HG02798 (cell line): ENCODE measurements around the gene PRIM1.
"Not testable (repeated sequence)": the region's sequence is repeated elsewhere in the genome, so short reads cannot be mapped to it uniquely, and the experiment has no call there.

Source experiments
- ATAC-seq: cut with Tn5 transposase; IDR thresholded peaks from one replicate; pipeline ENCODE4 v1.9.1; 2021; ENCODE audit warnings: mild to moderate bottlenecking; ENCODE audit not compliant: unreplicated experiment, poor library complexity

The PRIM1 gene

GRCh38 chr12:56763753-56764657 lies 11.9 kb upstream of the PRIM1 start:
- no peak for ATAC-seq

DNA sequence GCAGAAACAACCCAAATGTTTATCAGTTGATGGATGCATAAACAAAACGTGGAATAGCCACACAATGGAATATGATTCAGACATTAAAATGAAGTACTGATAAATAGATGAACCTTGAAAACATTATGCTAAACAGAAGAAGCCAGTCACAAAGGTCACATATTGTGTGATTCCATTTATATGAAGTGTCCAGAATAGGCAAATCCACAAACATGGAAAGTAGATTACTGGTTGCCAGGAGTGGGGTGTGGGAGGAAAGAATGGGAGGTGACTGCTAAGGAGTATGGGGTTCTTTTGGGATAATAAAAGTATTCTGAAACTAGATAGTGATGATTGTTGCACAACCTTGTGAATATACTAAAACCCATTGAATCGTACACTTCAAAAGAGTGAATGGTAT lies 9.7 kb upstream of the PRIM1 start:
- no peak for ATAC-seq

DNA sequence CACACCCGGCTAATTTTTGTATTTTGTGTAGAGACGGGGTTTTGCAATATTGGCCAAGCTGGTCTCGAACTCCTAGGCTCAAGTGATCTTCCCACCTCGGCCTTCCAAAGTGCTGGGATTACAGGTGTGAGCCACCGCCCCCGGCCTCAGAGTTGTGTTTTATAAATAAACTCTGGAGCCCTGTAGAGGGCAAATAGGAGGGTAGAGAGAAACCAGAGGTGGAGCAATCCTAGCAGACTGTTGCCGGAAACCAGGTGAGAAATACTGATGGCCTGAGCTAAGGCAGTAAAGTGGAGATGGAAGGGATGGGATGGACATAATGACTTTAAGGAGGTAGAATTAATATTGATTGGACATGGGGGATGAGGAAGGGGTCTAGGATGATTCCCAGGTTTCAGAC lies 8.3 kb upstream of the PRIM1 start:
- no peak for ATAC-seq

DNA sequence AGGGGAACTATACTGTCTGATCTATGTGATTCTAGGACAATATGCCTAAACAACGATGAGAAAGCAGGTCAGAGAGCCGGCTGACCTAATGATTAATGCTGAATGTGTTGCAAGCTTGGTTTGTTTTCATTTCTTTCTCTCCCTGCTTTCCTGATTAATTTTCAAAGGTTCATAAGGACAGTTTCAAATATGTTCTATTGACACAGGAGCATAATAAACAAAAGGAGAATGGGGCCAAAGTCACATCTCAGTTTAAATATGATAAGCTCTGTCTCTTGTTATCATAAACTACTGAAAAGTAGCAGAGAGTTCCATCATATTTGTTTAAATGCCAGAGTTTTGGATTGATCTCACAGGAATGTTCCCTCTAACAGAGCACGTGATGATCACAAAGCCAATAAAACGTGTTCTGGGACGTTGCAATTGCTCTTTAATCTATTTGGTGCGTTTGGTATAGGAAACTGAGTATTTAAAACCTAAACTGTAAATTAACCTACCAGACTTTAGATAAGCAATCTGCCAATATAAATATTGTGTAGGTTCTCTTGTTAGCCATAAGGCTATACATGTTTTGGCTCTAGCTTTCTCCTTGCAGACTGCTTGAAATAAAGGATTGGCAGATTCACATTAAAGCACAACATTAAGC lies 7.3 kb upstream of the PRIM1 start:
- ATAC-seq: no peak

DNA sequence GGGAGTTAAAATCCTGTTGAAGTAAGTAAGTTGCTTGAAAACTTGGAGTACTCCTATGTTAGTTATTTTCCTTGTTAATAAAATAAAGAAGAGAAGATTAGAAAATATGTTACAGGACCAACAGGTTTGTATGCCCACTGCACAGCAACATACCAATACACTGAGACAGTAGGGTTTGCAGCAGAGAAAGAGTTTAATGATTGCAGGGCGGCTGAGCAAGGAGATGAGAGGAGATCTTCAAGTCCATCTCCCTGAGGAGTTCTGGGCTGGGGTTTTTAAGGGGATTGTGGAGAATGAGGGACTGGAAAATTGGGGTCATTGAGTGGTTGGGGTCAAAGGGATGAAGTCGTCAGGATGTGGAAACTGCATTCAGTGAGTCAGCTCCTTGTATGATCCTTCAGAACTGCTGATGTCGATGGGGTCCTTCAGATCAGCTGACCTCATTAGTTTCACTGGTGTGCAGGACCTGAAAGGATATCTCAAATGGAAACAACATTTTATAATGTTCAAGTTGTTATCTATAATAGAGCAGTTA lies 6.7 kb upstream of the PRIM1 start:
- ATAC-seq: no peak

DNA sequence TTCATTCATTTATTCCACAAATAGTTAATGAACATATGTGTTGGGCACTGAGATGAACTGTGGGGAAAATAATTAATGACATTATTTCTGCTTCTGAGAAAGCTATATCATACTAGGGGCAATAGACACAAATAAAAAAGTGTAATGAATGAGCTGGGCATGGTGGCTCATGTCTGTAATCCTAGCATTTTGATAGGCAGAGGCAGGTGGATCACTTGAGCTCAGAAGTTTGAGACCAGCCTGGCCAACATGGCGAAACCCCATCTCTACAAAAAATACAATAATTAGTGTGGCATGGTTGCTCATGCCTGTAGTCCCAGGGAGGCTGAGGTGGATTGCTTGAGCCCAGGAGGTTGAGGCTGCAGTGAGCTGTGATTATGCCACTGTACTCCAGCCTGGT lies 5.8 kb upstream of the PRIM1 start:
- not testable (repeated sequence) for ATAC-seq

DNA sequence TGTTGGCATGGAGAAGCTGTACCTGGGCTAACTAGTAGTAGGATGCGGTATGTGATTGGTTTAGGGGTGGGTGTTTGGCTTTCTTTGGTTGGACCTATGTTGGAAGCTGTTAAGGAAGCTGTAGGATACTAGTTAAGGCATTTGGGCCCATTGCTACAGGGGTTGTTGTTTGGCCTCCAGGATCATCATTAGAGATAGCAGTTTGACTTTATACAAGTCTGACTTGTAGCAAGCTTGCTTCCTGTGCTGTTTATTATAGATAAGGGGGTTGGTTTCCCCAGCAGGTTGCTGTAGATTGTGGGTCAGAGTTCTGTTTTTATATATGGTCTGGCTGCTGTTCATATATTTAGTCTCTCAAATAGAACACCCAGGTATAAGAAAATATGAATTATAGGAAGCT lies 1.4 kb upstream of the PRIM1 start:
- ATAC-seq: no peak

DNA sequence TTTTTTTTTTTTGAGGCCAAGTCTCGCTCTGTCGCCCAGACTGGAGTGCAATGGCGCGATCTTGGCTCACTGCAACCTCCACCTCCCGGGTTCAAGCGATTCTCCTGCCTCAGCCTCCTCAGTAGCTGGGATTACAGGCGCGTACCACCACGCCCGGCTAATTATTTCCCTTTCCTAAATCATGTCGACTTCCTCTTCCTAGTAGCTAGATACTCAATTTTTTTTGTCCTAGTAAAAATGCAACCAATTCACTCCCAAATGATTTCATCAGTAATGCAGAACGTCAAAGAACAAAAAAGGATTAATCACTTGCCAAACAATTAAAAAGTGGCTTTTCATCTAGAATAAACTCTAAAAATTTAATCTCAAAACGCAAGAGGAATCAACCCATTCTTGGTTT lies 1.5 kb downstream of the PRIM1 start:
- ATAC-seq: not testable (repeated sequence)

- ATAC-seq: no peak
These were observed 2.3 kb downstream of the PRIM1 start for GRCh38 chr12:56749853-56750252.

DNA sequence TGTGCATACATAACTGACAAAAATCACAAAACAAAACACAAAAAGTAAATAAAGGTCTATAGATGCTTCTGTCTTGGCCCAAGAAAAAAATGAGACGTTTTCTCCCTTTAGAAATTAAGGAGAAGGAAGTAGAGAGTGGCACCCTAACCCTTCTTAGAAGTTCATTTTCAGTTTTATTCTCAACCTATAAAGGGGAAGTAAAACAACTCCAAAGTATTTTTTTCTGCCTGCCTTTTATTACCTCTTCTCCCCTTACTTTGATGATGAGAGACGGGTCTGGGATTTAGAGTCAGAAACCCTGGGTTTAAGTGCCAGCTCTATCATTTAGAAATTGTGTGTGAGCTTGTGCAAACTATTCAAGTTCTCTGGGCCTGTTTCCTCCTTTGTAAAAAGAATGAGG lies 2.8 kb downstream of the PRIM1 start:
- no peak for ATAC-seq

GRCh38 chr12:56728139-56728861 lies 23.8 kb downstream of the PRIM1 start:
- ATAC-seq: no peak

GRCh38 chr12:56726196-56726675 lies 25.9 kb downstream of the PRIM1 start:
- not testable (repeated sequence) for ATAC-seq

DNA sequence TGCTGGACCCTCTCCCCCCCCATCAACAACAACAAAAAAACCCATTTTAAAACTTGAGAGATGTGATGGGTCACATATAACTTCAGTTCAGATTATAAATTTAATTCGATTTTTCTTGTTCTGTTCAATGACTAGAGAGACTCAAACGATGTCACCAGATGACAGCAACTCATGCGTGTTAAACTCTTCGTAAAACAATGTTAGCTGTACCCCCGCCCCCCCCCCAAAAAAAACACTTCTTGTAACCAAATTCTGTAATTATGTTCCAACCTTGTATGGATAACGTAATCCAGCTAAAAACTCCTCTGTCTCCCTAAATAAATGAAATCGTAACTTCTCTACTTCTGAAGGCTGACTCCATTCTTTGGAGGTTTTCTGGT lies 26.4 kb downstream of the PRIM1 start:
- ATAC-seq: no peak

GRCh38 chr12:56724972-56725722 lies 27.0 kb downstream of the PRIM1 start, which contains the start of gene NACA:
TSS of gene NACA (minus strand) at chr12:56725299. CDS start at chr12:56724521, 778 bp downstream.
- ATAC-seq: peak; percentile 97

GRCh38 chr12:56724701-56724971 lies 27.5 kb downstream of the PRIM1 start:
- ATAC-seq: no peak

GRCh38 chr12:56723889-56724700 lies 28.0 kb downstream of the PRIM1 start:
- no peak for ATAC-seq

- ATAC-seq: no peak
These were observed 28.8 kb downstream of the PRIM1 start for GRCh38 chr12:56723352-56723751.

DNA sequence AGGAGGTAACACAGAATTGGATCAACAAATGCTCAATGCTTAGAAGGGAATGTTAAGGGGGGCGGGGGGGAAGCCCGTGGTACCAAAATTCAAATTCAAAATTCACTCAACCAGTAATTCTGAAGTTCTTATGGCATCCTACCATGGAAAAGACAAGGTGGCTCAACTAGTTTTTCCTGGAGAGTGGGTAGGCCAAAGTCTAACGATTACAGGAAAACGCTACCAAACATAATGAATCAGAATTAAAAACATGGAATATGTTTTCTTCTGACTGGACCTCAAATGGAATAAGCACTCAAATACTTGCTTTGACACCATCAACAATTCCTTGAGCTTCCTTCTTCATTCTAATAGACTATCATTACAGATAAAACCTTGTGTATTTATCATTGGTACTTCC lies 29.3 kb downstream of the PRIM1 start:
- no peak for ATAC-seq

- no peak for ATAC-seq
These were observed 30.4 kb downstream of the PRIM1 start for GRCh38 chr12:56721721-56722120.
